HL-60 (cell line): ENCODE data around the gene DLEC1.

Experiments
- DNase-seq, 2 experiments: peaks; one replicate each; pipeline ENCODE4 v3.0.0-alpha.2; 2010 to 2020; ENCODE audit warnings: low read depth in 1 of 2, low spot score in 1 of 2
- H3K27ac ChIP-seq: fragments of 250-450 bp; sonication (Bioruptor Pico); replicated peaks from 2 replicates; pipeline ENCODE4 v1.5.1; 2020; ENCODE audit warnings: mild to moderate bottlenecking, moderate library complexity
- H3K27me3 ChIP-seq: fragments of 250-450 bp; sonication (Bioruptor Pico); 2 replicates; pipeline ENCODE4 v1.5.1; 2021; ENCODE audit warnings: mild to moderate bottlenecking, moderate library complexity; ENCODE audit not compliant: insufficient read depth, poor library complexity, severe bottlenecking
- H3K4me3 ChIP-seq: replicated peaks from 2 replicates; pipeline ENCODE4 v1.5.1; 2011; ENCODE audit warnings: mild to moderate bottlenecking, control low read depth, low read length; ENCODE audit not compliant: insufficient read depth
- GABPA ChIP-seq: IDR thresholded peaks from 2 replicates; pipeline ENCODE4 v1.6.1; 2012; ENCODE audit warnings: low read depth
- POLR2AphosphoS5 ChIP-seq: IDR thresholded peaks from 2 replicates; pipeline ENCODE4 v1.6.1; 2012; ENCODE audit warnings: low read depth
- SPI1 ChIP-seq: IDR thresholded peaks from 2 replicates; pipeline ENCODE4 v1.6.1; 2012; ENCODE audit warnings: low read depth, mild to moderate bottlenecking, borderline replicate concordance
- TF ChIP-seq, protein P1 (sequence below): IDR thresholded peaks from one replicate; pipeline ENCODE4 v1.5.1; 2011; ENCODE audit warnings: low read length, control low read depth, inconsistent platforms; ENCODE audit not compliant: insufficient read depth
- TF ChIP-seq, protein P2 (sequence below): IDR thresholded peaks from 2 replicates; pipeline ENCODE4 v1.6.1; 2012; ENCODE audit warnings: low read depth; ENCODE audit not compliant: insufficient replicate concordance

The DLEC1 gene

GRCh38 chr3:38003817-38004414, 35.1 kb upstream of the DLEC1 start:
- no peak overlapping the region for H3K27ac ChIP-seq
- H3K27me3 ChIP-seq = no peaks in the 10 kb centered on the region
- TF ChIP-seq POLR2AphosphoS5 = no peak
- TF ChIP-seq, protein P1, sequence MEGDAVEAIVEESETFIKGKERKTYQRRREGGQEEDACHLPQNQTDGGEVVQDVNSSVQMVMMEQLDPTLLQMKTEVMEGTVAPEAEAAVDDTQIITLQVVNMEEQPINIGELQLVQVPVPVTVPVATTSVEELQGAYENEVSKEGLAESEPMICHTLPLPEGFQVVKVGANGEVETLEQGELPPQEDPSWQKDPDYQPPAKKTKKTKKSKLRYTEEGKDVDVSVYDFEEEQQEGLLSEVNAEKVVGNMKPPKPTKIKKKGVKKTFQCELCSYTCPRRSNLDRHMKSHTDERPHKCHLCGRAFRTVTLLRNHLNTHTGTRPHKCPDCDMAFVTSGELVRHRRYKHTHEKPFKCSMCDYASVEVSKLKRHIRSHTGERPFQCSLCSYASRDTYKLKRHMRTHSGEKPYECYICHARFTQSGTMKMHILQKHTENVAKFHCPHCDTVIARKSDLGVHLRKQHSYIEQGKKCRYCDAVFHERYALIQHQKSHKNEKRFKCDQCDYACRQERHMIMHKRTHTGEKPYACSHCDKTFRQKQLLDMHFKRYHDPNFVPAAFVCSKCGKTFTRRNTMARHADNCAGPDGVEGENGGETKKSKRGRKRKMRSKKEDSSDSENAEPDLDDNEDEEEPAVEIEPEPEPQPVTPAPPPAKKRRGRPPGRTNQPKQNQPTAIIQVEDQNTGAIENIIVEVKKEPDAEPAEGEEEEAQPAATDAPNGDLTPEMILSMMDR = no peak
- TF ChIP-seq, protein P2, sequence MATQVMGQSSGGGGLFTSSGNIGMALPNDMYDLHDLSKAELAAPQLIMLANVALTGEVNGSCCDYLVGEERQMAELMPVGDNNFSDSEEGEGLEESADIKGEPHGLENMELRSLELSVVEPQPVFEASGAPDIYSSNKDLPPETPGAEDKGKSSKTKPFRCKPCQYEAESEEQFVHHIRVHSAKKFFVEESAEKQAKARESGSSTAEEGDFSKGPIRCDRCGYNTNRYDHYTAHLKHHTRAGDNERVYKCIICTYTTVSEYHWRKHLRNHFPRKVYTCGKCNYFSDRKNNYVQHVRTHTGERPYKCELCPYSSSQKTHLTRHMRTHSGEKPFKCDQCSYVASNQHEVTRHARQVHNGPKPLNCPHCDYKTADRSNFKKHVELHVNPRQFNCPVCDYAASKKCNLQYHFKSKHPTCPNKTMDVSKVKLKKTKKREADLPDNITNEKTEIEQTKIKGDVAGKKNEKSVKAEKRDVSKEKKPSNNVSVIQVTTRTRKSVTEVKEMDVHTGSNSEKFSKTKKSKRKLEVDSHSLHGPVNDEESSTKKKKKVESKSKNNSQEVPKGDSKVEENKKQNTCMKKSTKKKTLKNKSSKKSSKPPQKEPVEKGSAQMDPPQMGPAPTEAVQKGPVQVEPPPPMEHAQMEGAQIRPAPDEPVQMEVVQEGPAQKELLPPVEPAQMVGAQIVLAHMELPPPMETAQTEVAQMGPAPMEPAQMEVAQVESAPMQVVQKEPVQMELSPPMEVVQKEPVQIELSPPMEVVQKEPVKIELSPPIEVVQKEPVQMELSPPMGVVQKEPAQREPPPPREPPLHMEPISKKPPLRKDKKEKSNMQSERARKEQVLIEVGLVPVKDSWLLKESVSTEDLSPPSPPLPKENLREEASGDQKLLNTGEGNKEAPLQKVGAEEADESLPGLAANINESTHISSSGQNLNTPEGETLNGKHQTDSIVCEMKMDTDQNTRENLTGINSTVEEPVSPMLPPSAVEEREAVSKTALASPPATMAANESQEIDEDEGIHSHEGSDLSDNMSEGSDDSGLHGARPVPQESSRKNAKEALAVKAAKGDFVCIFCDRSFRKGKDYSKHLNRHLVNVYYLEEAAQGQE = no peak
- TF ChIP-seq SPI1 = no peak
- no peak for TF ChIP-seq GABPA
- no peak overlapping the region for H3K4me3 ChIP-seq
- DNase-seq = no peak

GRCh38 chr3:38004415-38005075, 34.5 kb upstream of the DLEC1 start:
- DNase-seq = peak in 1 of 2 experiments; percentile 70
- TF ChIP-seq GABPA = no peak
- no peak for TF ChIP-seq POLR2AphosphoS5
- TF ChIP-seq, protein P1 = peak; percentile 70
- no peak overlapping the region for H3K4me3 ChIP-seq
- H3K27ac ChIP-seq = no peak overlapping the region
- H3K27me3 ChIP-seq = no peaks in the 10 kb centered on the region

GRCh38 chr3:38005076-38006020, 33.7 kb upstream of the DLEC1 start:
- Histone ChIP-seq H3K27ac (no peak overlapping the region), H3K4me3 (no peak overlapping the region), H3K27me3 (no peaks in the 10 kb centered on the region)
- DNase-seq = no peak
- no peak for TF ChIP-seq POLR2AphosphoS5
- TF ChIP-seq, protein P2 = no peak
- no peak for TF ChIP-seq SPI1
- no peak for TF ChIP-seq GABPA
- TF ChIP-seq, protein P1 = no peak
